Activated B cell treated with CpG ODN at 0.5 μM for 24 hours (primary cell): ENCODE measurements around the gene RNF145. TPM values are rescaled to one million over a fixed set of nuclear protein-coding genes. Genes with fewer than 3 reads are reported as not detected.

ENCODE experiments used
- ATAC-seq: fragments of 200-7000 bp; cut with Tn5 transposase; one replicate; pipeline ENCODE4 v1.10.0; 2021; ENCODE audit warnings: low read depth, mild to moderate bottlenecking, moderate library complexity
- CTCF ChIA-PET: fragments of 350-600 bp; sonication (Branson Sonifier 250); formaldehyde crosslinking; loops from one replicate; lab custom pipeline; 2021; ENCODE audit warnings: antibody characterized with exemption; lab: Charles Lee
- POLR2A ChIA-PET: fragments of 350-600 bp; sonication (Branson Sonifier 250); formaldehyde crosslinking; loops from one replicate; lab custom pipeline; 2021; ENCODE audit warnings: antibody characterized with exemption; lab: Charles Lee
- DNase-seq: peaks from one replicate; pipeline ENCODE4 v3.0.0; 2022
- H3K27ac Mint-ChIP-seq: one replicate; pipeline ENCODE4 v1.8.0; 2020; ENCODE audit warnings: mixed read lengths
- H3K27me3 Mint-ChIP-seq: one replicate; pipeline ENCODE4 v1.8.0; 2021; ENCODE audit warnings: mixed read lengths
- H3K36me3 Mint-ChIP-seq: one replicate; pipeline ENCODE4 v1.8.0; 2021; ENCODE audit warnings: low read depth, mixed read lengths
- H3K4me1 Mint-ChIP-seq: one replicate; pipeline ENCODE4 v1.8.0; 2021; ENCODE audit warnings: mixed read lengths
- H3K4me3 Mint-ChIP-seq: one replicate; pipeline ENCODE4 v1.8.0; 2020; ENCODE audit warnings: mild to moderate bottlenecking, mixed read lengths
- H3K9me3 Mint-ChIP-seq: one replicate; pipeline ENCODE4 v1.8.0; 2020; ENCODE audit warnings: mixed read lengths
- CTCF ChIP-seq: fragments of 200-600 bp; IDR thresholded peaks from one replicate; pipeline ENCODE4 v1.8.0; 2022; ENCODE audit warnings: antibody characterized with exemption, mild to moderate bottlenecking
- intact Hi-C: fragments of 100-400 bp; cut with micrococcal nuclease; formaldehyde crosslinking; loops from one replicate; pipeline ENCODE4 v1.15.1; 2024
- total RNA-seq: library from RNA; stranded (reverse); gene quantifications from 2 replicates; pipeline ENCODE4 v1.2.3, GENCODE V29; 2022

RNF145 gene
- total RNA-seq, 1 donor from 2014 or later: 66.1 TPM

GRCh38 chr5:159130871-159131270 lies 78.5 kb downstream of the RNF145 start:
- CTCF ChIA-PET: interaction anchor here (0.8 to 3.7 kb wide), 4 partner anchors 436 to 1298 kb away, joined by 3 to 27 read pairs (median 13); no protein-coding TSS in a partner anchor
- no peak overlapping the region for H3K4me3 Mint-ChIP-seq

GRCh38 chr5:159128070-159128541 lies 81.2 kb downstream of the RNF145 start:
- Mint-ChIP-seq H3K36me3 (peaks cover 2% of the 10 kb centered on the region), H3K27me3 (no peaks in the 10 kb centered on the region), H3K9me3 (peaks cover 5% of the 10 kb centered on the region), H3K27ac (no peak overlapping the region), H3K4me3 (no peak overlapping the region), H3K4me1 (no peaks in the 10 kb centered on the region)
- CTCF ChIA-PET: interaction anchor here (1.0 to 1.1 kb wide), 2 partner anchors 21 to 953 kb away, joined by 3 to 5 read pairs; no protein-coding TSS in a partner anchor
- DNase-seq (no peak), ATAC-seq (no peak)
- intact Hi-C loops: no loop called here
- no peak for TF ChIP-seq CTCF
- POLR2A ChIA-PET: interaction anchor here (1.1 kb wide), 1 partner anchor 21 kb away, joined by 4 read pairs; no protein-coding TSS in a partner anchor

More at GRCh38 chr5:159130871-159131270, 78.5 kb downstream of the RNF145 start:
- Mint-ChIP-seq H3K27ac (no peak overlapping the region), H3K4me1 (no peaks in the 10 kb centered on the region), H3K27me3 (no peaks in the 10 kb centered on the region), H3K36me3 (no peaks in the 10 kb centered on the region), H3K9me3 (peaks cover under 1% of the 10 kb centered on the region)
- DNase-seq (no peak), ATAC-seq (no peak)
- TF ChIP-seq CTCF: no peak
- POLR2A ChIA-PET: no interaction called here
- intact Hi-C loops: no loop called here

GRCh38 chr5:159123700-159124099 lies 85.7 kb downstream of the RNF145 start:
- TF ChIP-seq CTCF: no peak
- peaks cover 13% of the 10 kb centered on the region for H3K4me1 Mint-ChIP-seq
- ATAC-seq: no peak
- H3K36me3 Mint-ChIP-seq: peaks cover 2% of the 10 kb centered on the region
- POLR2A ChIA-PET: no interaction called here
- peaks cover 7% of the 10 kb centered on the region for H3K9me3 Mint-ChIP-seq
- CTCF ChIA-PET: no interaction called here
- no peaks in the 10 kb centered on the region for H3K27me3 Mint-ChIP-seq
- DNase-seq: no peak
- H3K27ac Mint-ChIP-seq: no peak overlapping the region
- no peak overlapping the region for H3K4me3 Mint-ChIP-seq
- intact Hi-C loops: no loop called here

GRCh38 chr5:159123189-159123588 lies 86.2 kb downstream of the RNF145 start:
- ATAC-seq (no peak), DNase-seq (no peak)
- no peak for TF ChIP-seq CTCF
- Mint-ChIP-seq H3K4me3 (no peak overlapping the region), H3K4me1 (peaks cover 13% of the 10 kb centered on the region), H3K36me3 (peaks cover 2% of the 10 kb centered on the region), H3K9me3 (peaks cover 7% of the 10 kb centered on the region), H3K27me3 (no peaks in the 10 kb centered on the region), H3K27ac (no peak overlapping the region)
- ChIA-PET CTCF (no interaction called here), POLR2A (no interaction called here)
- intact Hi-C loops: no loop called here

GRCh38 chr5:159121061-159121460 lies 88.3 kb downstream of the RNF145 start:
- Mint-ChIP-seq H3K27me3 (no peaks in the 10 kb centered on the region), H3K4me1 (peaks cover 13% of the 10 kb centered on the region), H3K36me3 (peaks cover 2% of the 10 kb centered on the region), H3K27ac (no peak overlapping the region), H3K9me3 (peaks cover 7% of the 10 kb centered on the region), H3K4me3 (no peak overlapping the region)
- ChIA-PET POLR2A (no interaction called here), CTCF (interaction anchor here (1.8 kb wide), 1 partner anchor 12 kb away, joined by 8 read pairs; no protein-coding TSS in a partner anchor)
- intact Hi-C loops: no loop called here
- DNase-seq (no peak), ATAC-seq (no peak)
- no peak for TF ChIP-seq CTCF
